H9 (cell line): ENCODE data around the gene HS2ST1. TPM values are rescaled to one million over a fixed set of nuclear protein-coding genes. Genes with fewer than 3 reads are reported as not detected.

ENCODE experiments used
- DNase-seq: peaks from one replicate; pipeline ENCODE4 v3.0.0-alpha.2; 2017
- H2AFZ ChIP-seq: one replicate; pipeline ENCODE4 v1.6.1; 2013; ENCODE audit warnings: mild to moderate bottlenecking, low read length, control low read depth, moderate library complexity
- H2AK5ac ChIP-seq: 2 replicates; pipeline ENCODE4 v1.6.1; 2013; ENCODE audit warnings: low read length, control low read depth, mixed read lengths; ENCODE audit not compliant: insufficient read length
- H2BK120ac ChIP-seq: one replicate; pipeline ENCODE4 v1.6.1; 2013; ENCODE audit warnings: low read depth, mild to moderate bottlenecking, low read length, control low read depth, inconsistent platforms; ENCODE audit not compliant: poor library complexity, severe bottlenecking
- H2BK12ac ChIP-seq: 2 replicates; pipeline ENCODE4 v1.6.1; 2013; ENCODE audit warnings: low read length, control low read depth, mixed read lengths, low read depth; ENCODE audit not compliant: insufficient read length
- H2BK15ac ChIP-seq: 2 replicates; pipeline ENCODE4 v1.6.1; 2013; ENCODE audit warnings: low read depth, low read length, control low read depth
- H2BK20ac ChIP-seq: one replicate; pipeline ENCODE4 v1.6.1; 2013; ENCODE audit warnings: low read depth, mild to moderate bottlenecking, low read length, control low read depth, inconsistent platforms; ENCODE audit not compliant: poor library complexity, severe bottlenecking
- H2BK5ac ChIP-seq: 2 replicates; pipeline ENCODE4 v1.6.1; 2013; ENCODE audit warnings: low read length, control low read depth, mixed read lengths; ENCODE audit not compliant: insufficient read length
- H3K14ac ChIP-seq: 2 replicates; pipeline ENCODE4 v1.6.1; 2013; ENCODE audit warnings: low read length, control low read depth; ENCODE audit not compliant: insufficient read depth
- H3K18ac ChIP-seq: 2 replicates; pipeline ENCODE4 v1.6.1; 2013; ENCODE audit warnings: low read depth, mild to moderate bottlenecking, mixed read lengths, low read length, control low read depth; ENCODE audit not compliant: insufficient read length
- H3K23ac ChIP-seq: 2 replicates; pipeline ENCODE4 v1.6.1; 2013; ENCODE audit warnings: low read length, control low read depth, mixed read lengths, low read depth; ENCODE audit not compliant: insufficient read length
- H3K23me2 ChIP-seq: 2 replicates; pipeline ENCODE4 v1.6.1; 2013; ENCODE audit warnings: low read depth, mild to moderate bottlenecking, mixed read lengths, low read length, control low read depth; ENCODE audit not compliant: insufficient read length, poor library complexity, severe bottlenecking
- H3K27ac ChIP-seq: 2 replicates; pipeline ENCODE4 v1.5.1; 2013; ENCODE audit warnings: low read length, control low read depth, mixed read lengths, low read depth; ENCODE audit not compliant: insufficient read length
- H3K27me3 ChIP-seq: 2 replicates; pipeline ENCODE4 v1.6.1; 2013; ENCODE audit warnings: low read length, control low read depth, inconsistent platforms; ENCODE audit not compliant: insufficient read depth
- H3K4ac ChIP-seq: 2 replicates; pipeline ENCODE4 v1.6.1; 2013; ENCODE audit warnings: low read depth, mild to moderate bottlenecking, control low read depth, inconsistent platforms, low read length, moderate library complexity
- H3K4me1 ChIP-seq: 2 replicates; pipeline ENCODE4 v1.6.1; 2013; ENCODE audit warnings: low read length, control low read depth, inconsistent platforms; ENCODE audit not compliant: insufficient read depth
- H3K4me2 ChIP-seq: 2 replicates; pipeline ENCODE4 v1.6.1; 2013; ENCODE audit warnings: low read length, control low read depth, mixed read lengths; ENCODE audit not compliant: insufficient read length, insufficient read depth
- H3K56ac ChIP-seq: 2 replicates; pipeline ENCODE4 v1.6.1; 2013; ENCODE audit warnings: low read depth, mild to moderate bottlenecking, mixed read lengths, low read length, control low read depth; ENCODE audit not compliant: insufficient read length
- H3K79me1 ChIP-seq: 2 replicates; pipeline ENCODE4 v1.6.1; 2013; ENCODE audit warnings: low read depth, mild to moderate bottlenecking, moderate library complexity, low read length, control low read depth, inconsistent platforms; ENCODE audit not compliant: insufficient read depth, poor library complexity, severe bottlenecking
- H3K79me2 ChIP-seq: 2 replicates; pipeline ENCODE4 v1.6.1; 2013; ENCODE audit warnings: low read length, control low read depth, inconsistent platforms; ENCODE audit not compliant: insufficient read depth
- H3K9ac ChIP-seq: 2 replicates; pipeline ENCODE4 v1.6.1; 2013; ENCODE audit warnings: low read length, control low read depth, mixed read lengths; ENCODE audit not compliant: insufficient read length; ENCODE audit errors: extremely low read depth
- H3K9me3 ChIP-seq: one replicate; pipeline ENCODE4 v1.6.1; 2013; ENCODE audit warnings: low read depth, low read length, inconsistent platforms; ENCODE audit not compliant: control insufficient read depth
- H3T11ph ChIP-seq: one replicate; pipeline ENCODE4 v1.6.1; 2013; ENCODE audit warnings: mild to moderate bottlenecking, low read length, control low read depth, inconsistent platforms
- H4K20me1 ChIP-seq: one replicate; pipeline ENCODE4 v1.6.1; 2013; ENCODE audit not compliant: control insufficient read depth, insufficient read length, insufficient read depth
- H4K5ac ChIP-seq: 2 replicates; pipeline ENCODE4 v1.6.1; 2013; ENCODE audit warnings: low read depth, mild to moderate bottlenecking, mixed read lengths, low read length, control low read depth; ENCODE audit not compliant: insufficient read length
- H4K8ac ChIP-seq: replicated peaks from 2 replicates; pipeline ENCODE4 v1.6.1; 2013; ENCODE audit warnings: low read length, control low read depth, mixed read lengths, low read depth; ENCODE audit not compliant: insufficient read length
- H4K91ac ChIP-seq: 2 replicates; pipeline ENCODE4 v1.6.1; 2013; ENCODE audit warnings: low read depth, mild to moderate bottlenecking, moderate library complexity, mixed read lengths, low read length, control low read depth; ENCODE audit not compliant: insufficient read length
- H3K27ac Mint-ChIP-seq, 3 experiments: 2 replicates in 2 of 3; 3 replicates in 1 of 3; pipeline ENCODE4 v1.8.0; 2020 to 2021; ENCODE audit warnings: mixed read lengths in 3 of 3, mild to moderate bottlenecking in 1 of 3, moderate library complexity in 1 of 3
- H3K27me3 Mint-ChIP-seq: 2 replicates; pipeline ENCODE4 v1.8.0; 2021; ENCODE audit warnings: low read depth, mild to moderate bottlenecking, moderate library complexity, mixed read lengths
- H3K36me3 Mint-ChIP-seq, 3 experiments: 2 replicates in 2 of 3; 3 replicates in 1 of 3; pipeline ENCODE4 v1.8.0; 2020 to 2021; ENCODE audit warnings: low read depth in 3 of 3, mixed read lengths in 3 of 3; ENCODE audit not compliant: insufficient read depth in 1 of 3
- H3K4me1 Mint-ChIP-seq, 2 experiments: 2 replicates each; pipeline ENCODE4 v1.8.0; 2020; ENCODE audit warnings: mixed read lengths in 2 of 2
- H3K4me3 Mint-ChIP-seq, 2 experiments: 2 replicates in 1 of 2; 3 replicates in 1 of 2; pipeline ENCODE4 v1.8.0; 2020 to 2021; ENCODE audit warnings: mild to moderate bottlenecking in 2 of 2, mixed read lengths in 2 of 2, moderate library complexity in 1 of 2
- H3K9me3 Mint-ChIP-seq, 2 experiments: 2 replicates in 1 of 2; 3 replicates in 1 of 2; pipeline ENCODE4 v1.8.0; 2020; ENCODE audit warnings: mild to moderate bottlenecking in 2 of 2, mixed read lengths in 2 of 2, moderate library complexity in 1 of 2
- WGBS: extraction: QIAGEN DNeasy Blood & Tissue Kit; methylation state at CpG from one replicate; pipeline ENCODE4 v1.1.7; 2013; ENCODE audit warnings: missing lambda C conversion rate, low lambda C conversion rate, mixed read lengths; ENCODE audit not compliant: insufficient read length; ENCODE audit errors: extremely low coverage; 5-methylcytosine and 5-hydroxymethylcytosine counted together
- total RNA-seq: library from RNA; stranded (reverse); gene quantifications from 2 replicates; pipeline ENCODE4 v1.2.1, GENCODE V29; 2021
- TF ChIP-seq, protein P1 (sequence below): fragments of 200-600 bp; sonication (generic); conservative IDR thresholded peaks from 3 replicates; pipeline ENCODE4 v1.8.0; 2021; ENCODE audit warnings: antibody characterized with exemption, mild to moderate bottlenecking

HS2ST1 gene
- total RNA-seq, 1 experiment from 2014 or later: 20.1 TPM

DNA sequence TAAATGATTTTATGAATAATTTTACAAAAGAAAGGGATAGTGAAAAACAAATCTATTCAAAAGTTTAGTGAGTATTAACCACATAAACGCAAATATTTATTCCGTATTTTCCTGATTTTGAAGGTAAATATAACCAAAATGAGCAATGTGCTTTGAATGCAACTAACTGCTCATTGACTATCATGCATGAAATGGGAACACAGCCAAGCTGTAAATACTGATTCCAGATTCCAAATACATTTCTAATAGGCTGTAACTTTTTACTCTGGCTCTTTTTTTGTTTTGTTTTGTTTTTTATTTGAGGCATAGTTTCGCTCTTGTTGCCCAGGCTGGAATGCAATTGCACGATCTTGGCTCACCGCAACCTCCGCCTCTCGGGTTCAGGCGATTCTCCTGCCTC lies 42.3 kb upstream of the HS2ST1 start:
- Histone ChIP-seq H4K20me1 (no peaks in the 10 kb centered on the region), H4K5ac (no peak overlapping the region), H3T11ph (no peak overlapping the region), H4K8ac (no peak overlapping the region), H2BK120ac (no peak overlapping the region), H3K23me2 (no peaks in the 10 kb centered on the region), H3K79me1 (no peaks in the 10 kb centered on the region), H3K14ac (no peak overlapping the region), H2BK15ac (no peak overlapping the region), H3K79me2 (no peaks in the 10 kb centered on the region), H3K56ac (no peak overlapping the region), H2BK20ac (no peak overlapping the region), H3K4ac (no peak overlapping the region), H3K9me3 (no peaks in the 10 kb centered on the region), H3K4me1 (no peaks in the 10 kb centered on the region), H3K27me3 (no peaks in the 10 kb centered on the region), H3K27ac (no peak overlapping the region), H3K18ac (no peak overlapping the region), H2BK5ac (no peak overlapping the region), H3K4me2 (no peak overlapping the region), H3K23ac (no peak overlapping the region), H2AK5ac (no peak overlapping the region), H4K91ac (no peak overlapping the region), H3K9ac (no peak overlapping the region), H2BK12ac (no peak overlapping the region), H2AFZ (no peak overlapping the region)
- no CpG with 5 or more reads among the region's 8 CpGs for WGBS
- Mint-ChIP-seq H3K9me3 (no peaks in the 10 kb centered on the region; a peak in 1 of 5 replicates), H3K4me3 (no peak overlapping the region), H3K36me3 (peaks cover 7 to 19% (median 18%) of the 10 kb centered on the region in 3 experiments; a peak in 6 of 7 replicates), H3K27ac (peak overlapping the region in 1 of 3 experiments; percentile 93; a peak in 1 of 7 replicates), H3K27me3 (no peaks in the 10 kb centered on the region), H3K4me1 (peaks cover 12% of the 10 kb centered on the region in 2 experiments)
- no peak for DNase-seq
- TF ChIP-seq, protein P1, sequence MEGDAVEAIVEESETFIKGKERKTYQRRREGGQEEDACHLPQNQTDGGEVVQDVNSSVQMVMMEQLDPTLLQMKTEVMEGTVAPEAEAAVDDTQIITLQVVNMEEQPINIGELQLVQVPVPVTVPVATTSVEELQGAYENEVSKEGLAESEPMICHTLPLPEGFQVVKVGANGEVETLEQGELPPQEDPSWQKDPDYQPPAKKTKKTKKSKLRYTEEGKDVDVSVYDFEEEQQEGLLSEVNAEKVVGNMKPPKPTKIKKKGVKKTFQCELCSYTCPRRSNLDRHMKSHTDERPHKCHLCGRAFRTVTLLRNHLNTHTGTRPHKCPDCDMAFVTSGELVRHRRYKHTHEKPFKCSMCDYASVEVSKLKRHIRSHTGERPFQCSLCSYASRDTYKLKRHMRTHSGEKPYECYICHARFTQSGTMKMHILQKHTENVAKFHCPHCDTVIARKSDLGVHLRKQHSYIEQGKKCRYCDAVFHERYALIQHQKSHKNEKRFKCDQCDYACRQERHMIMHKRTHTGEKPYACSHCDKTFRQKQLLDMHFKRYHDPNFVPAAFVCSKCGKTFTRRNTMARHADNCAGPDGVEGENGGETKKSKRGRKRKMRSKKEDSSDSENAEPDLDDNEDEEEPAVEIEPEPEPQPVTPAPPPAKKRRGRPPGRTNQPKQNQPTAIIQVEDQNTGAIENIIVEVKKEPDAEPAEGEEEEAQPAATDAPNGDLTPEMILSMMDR: no peak
